ENCODE results near the gene NIPAL3.
"Not testable (repeated sequence)": the region's sequence is repeated elsewhere in the genome, so short reads cannot be mapped to it uniquely, and the experiment has no call there.

NIPAL3 gene

GRCh38 chr1:24421502-24421901 is 5.9 kb downstream of the NIPAL3 start:
- no peak for DNase-seq (ENCODE audit: low read depth in 2 of 2)

GRCh38 chr1:24424207-24424606 is 8.6 kb downstream of the NIPAL3 start:
- peak in 1 of 2 experiments; percentile 22 for DNase-seq (ENCODE audit: low read depth in 2 of 2)

- no peak for DNase-seq (ENCODE audit: low read depth in 2 of 2)
Observed at GRCh38 chr1:24424990-24425389, 9.4 kb downstream of the NIPAL3 start.

- no peak for DNase-seq (ENCODE audit: low read depth in 2 of 2)
Observed at GRCh38 chr1:24425441-24425840, 9.8 kb downstream of the NIPAL3 start.

- DNase-seq (ENCODE audit: low read depth in 2 of 2) = no peak
Observed at GRCh38 chr1:24425922-24426321, 10.3 kb downstream of the NIPAL3 start.

- no peak for DNase-seq (ENCODE audit: low read depth in 2 of 2)
Observed at GRCh38 chr1:24426744-24427544, 11.3 kb downstream of the NIPAL3 start.

GRCh38 chr1:24427545-24427862 is 11.9 kb downstream of the NIPAL3 start:
- DNase-seq (ENCODE audit: low read depth in 2 of 2) = no peak

- DNase-seq (ENCODE audit: low read depth in 2 of 2) = no peak
Observed at GRCh38 chr1:24435782-24436365, 20.3 kb downstream of the NIPAL3 start.

- DNase-seq (ENCODE audit: low read depth in 2 of 2) = no peak
Observed at GRCh38 chr1:24437631-24438396, 22.2 kb downstream of the NIPAL3 start.

- DNase-seq (ENCODE audit: low read depth in 2 of 2) = no peak
Observed at GRCh38 chr1:24438423-24438901, 22.9 kb downstream of the NIPAL3 start.

- DNase-seq (ENCODE audit: low read depth in 2 of 2) = no peak
Observed at GRCh38 chr1:24440436-24440835, 24.8 kb downstream of the NIPAL3 start.

- no peak for DNase-seq (ENCODE audit: low read depth in 2 of 2)
Observed at GRCh38 chr1:24441480-24441879, 25.9 kb downstream of the NIPAL3 start.

- DNase-seq (ENCODE audit: low read depth in 2 of 2) = no peak
Observed at GRCh38 chr1:24441996-24442668, 26.5 kb downstream of the NIPAL3 start.

- DNase-seq (ENCODE audit: low read depth in 2 of 2) = no peak
Observed at GRCh38 chr1:24442764-24443163, 27.2 kb downstream of the NIPAL3 start.

GRCh38 chr1:24443241-24443656 is 27.6 kb downstream of the NIPAL3 start:
- DNase-seq (ENCODE audit: low read depth in 2 of 2) = no peak

GRCh38 chr1:24446446-24446845 is 30.8 kb downstream of the NIPAL3 start:
- not testable (repeated sequence) for DNase-seq (ENCODE audit: low read depth in 2 of 2)

GRCh38 chr1:24450316-24450715 is 34.7 kb downstream of the NIPAL3 start:
- no peak for DNase-seq (ENCODE audit: low read depth in 2 of 2)

GRCh38 chr1:24450857-24451397 is 35.3 kb downstream of the NIPAL3 start:
- no peak for DNase-seq (ENCODE audit: low read depth in 2 of 2)

- DNase-seq (ENCODE audit: low read depth in 2 of 2) = no peak
Observed at GRCh38 chr1:24451746-24452145, 36.1 kb downstream of the NIPAL3 start.

GRCh38 chr1:24452922-24453485 is 37.4 kb downstream of the NIPAL3 start:
- no peak for DNase-seq (ENCODE audit: low read depth in 2 of 2)

GRCh38 chr1:24454673-24455072 is 39.1 kb downstream of the NIPAL3 start:
- no peak for DNase-seq (ENCODE audit: low read depth in 2 of 2)

Data from stimulated activated CD4-positive, alpha-beta T cell treated with anti-CD3 and anti-CD28 coated beads, Interleukin-12 subunit alpha, Interleukin-12 subunit beta, amount 100 ng/mL, for 24 hours (primary cell).